WTC11 (cell line): ENCODE data around the gene APOBEC3F. TPM values are rescaled to one million over a fixed set of nuclear protein-coding genes. Genes with fewer than 3 reads are reported as not detected.

Experiments
- ATAC-seq: fragments of 200-7000 bp; cut with Tn5 transposase; 2 replicates; pipeline ENCODE4 v1.10.0; 2021; ENCODE audit warnings: mild to moderate bottlenecking, moderate library complexity
- CTCF ChIA-PET: fragments of 300-600 bp; sonication (Branson Sonifier 250); formaldehyde crosslinking; loops from one replicate; lab custom pipeline; 2021; ENCODE audit warnings: antibody characterized with exemption; lab: Charles Lee
- POLR2A ChIA-PET: fragments of 350-600 bp; sonication (Branson Sonifier 250); formaldehyde crosslinking; loops from one replicate; lab custom pipeline; 2021; ENCODE audit warnings: antibody characterized with exemption; lab: Charles Lee
- DNase-seq: peaks from one replicate; pipeline ENCODE4 v3.0.0; 2021; ENCODE audit warnings: low spot score
- H3K27ac Mint-ChIP-seq: 2 replicates; pipeline ENCODE4 v1.8.0; 2021; ENCODE audit warnings: mixed read lengths
- H3K27me3 Mint-ChIP-seq: 2 replicates; pipeline ENCODE4 v1.8.0; 2021; ENCODE audit warnings: low read depth, mild to moderate bottlenecking, moderate library complexity, mixed read lengths
- H3K36me3 Mint-ChIP-seq: 2 replicates; pipeline ENCODE4 v1.8.0; 2021; ENCODE audit warnings: mixed read lengths
- H3K4me1 Mint-ChIP-seq: 2 replicates; pipeline ENCODE4 v1.8.0; 2022; ENCODE audit warnings: mixed read lengths
- H3K4me3 Mint-ChIP-seq: 2 replicates; pipeline ENCODE4 v1.8.0; 2021; ENCODE audit warnings: mild to moderate bottlenecking, moderate library complexity, mixed read lengths
- H3K9me3 Mint-ChIP-seq: 2 replicates; pipeline ENCODE4 v1.8.0; 2021; ENCODE audit warnings: mixed read lengths
- CREB1 ChIP-seq: sonication (generic); formaldehyde crosslinking; IDR thresholded peaks from 2 replicates; pipeline ENCODE4 v1.8.0; 2023; ENCODE audit warnings: mild to moderate bottlenecking, missing genetic modification reagents
- CREM ChIP-seq: sonication (generic); formaldehyde crosslinking; IDR thresholded peaks from 2 replicates; pipeline ENCODE4 v1.8.1; 2022; ENCODE audit warnings: mild to moderate bottlenecking, missing genetic modification reagents, moderate library complexity
- ETV6 ChIP-seq: sonication (generic); formaldehyde crosslinking; IDR thresholded peaks from 2 replicates; pipeline ENCODE4 v1.8.1; 2022; ENCODE audit warnings: mild to moderate bottlenecking, missing genetic modification reagents
- GRHL2 ChIP-seq: fragments of 250-450 bp; sonication (Bioruptor Pico); IDR thresholded peaks from 2 replicates; pipeline ENCODE4 v1.8.0; 2022; ENCODE audit warnings: mild to moderate bottlenecking, moderate library complexity; ENCODE audit not compliant: insufficient replicate concordance, severe bottlenecking
- NFATC4 ChIP-seq: fragments of 250-450 bp; sonication (Bioruptor Pico); IDR thresholded peaks from 2 replicates; pipeline ENCODE4 v1.9.0; 2021; ENCODE audit warnings: mild to moderate bottlenecking
- OVOL2 ChIP-seq: fragments of 250-450 bp; sonication (Bioruptor Pico); IDR thresholded peaks from 2 replicates; pipeline ENCODE4 v1.9.0; 2021; ENCODE audit warnings: mild to moderate bottlenecking, borderline replicate concordance
- PRRX2 ChIP-seq: fragments of 250-450 bp; sonication (Bioruptor Pico); IDR thresholded peaks from 2 replicates; pipeline ENCODE4 v1.8.0; 2021; ENCODE audit warnings: mild to moderate bottlenecking
- RELA ChIP-seq: sonication (generic); formaldehyde crosslinking; IDR thresholded peaks from 2 replicates; pipeline ENCODE4 v1.8.1; 2022; ENCODE audit warnings: missing genetic modification reagents, mild to moderate bottlenecking, borderline replicate concordance
- SMAD4 ChIP-seq: sonication (generic); formaldehyde crosslinking; IDR thresholded peaks from 2 replicates; pipeline ENCODE4 v1.8.0; 2022; ENCODE audit warnings: mild to moderate bottlenecking, missing genetic modification reagents
- ZNF121 ChIP-seq: sonication (generic); formaldehyde crosslinking; IDR thresholded peaks from 2 replicates; pipeline ENCODE4 v1.8.0; 2023; ENCODE audit warnings: missing genetic modification reagents
- ZNF423 ChIP-seq: fragments of 250-450 bp; sonication (Bioruptor Pico); IDR thresholded peaks from 2 replicates; pipeline ENCODE4 v2.1.2; 2022; ENCODE audit warnings: mild to moderate bottlenecking, moderate library complexity
- total RNA-seq: library from RNA; stranded (reverse); gene quantifications from 3 replicates; pipeline ENCODE4 v1.2.3, GENCODE V29; 2021
- TF ChIP-seq, protein P1 (sequence below): fragments of 250-450 bp; sonication (Bioruptor Pico); IDR thresholded peaks from 2 replicates; pipeline ENCODE4 v1.9.0; 2021; ENCODE audit warnings: moderate library complexity, mild to moderate bottlenecking, inconsistent platforms, borderline replicate concordance
- TF ChIP-seq, protein P2 (sequence below): sonication (generic); formaldehyde crosslinking; IDR thresholded peaks from 2 replicates; pipeline ENCODE4 v1.8.1; 2022; ENCODE audit warnings: mild to moderate bottlenecking, missing genetic modification reagents, moderate library complexity, borderline replicate concordance
- TF ChIP-seq, protein P3 (sequence below): sonication (generic); formaldehyde crosslinking; IDR thresholded peaks from 2 replicates; pipeline ENCODE4 v1.8.1; 2023; ENCODE audit warnings: mild to moderate bottlenecking, missing genetic modification reagents
- TF ChIP-seq, protein P4 (sequence below): sonication (generic); formaldehyde crosslinking; IDR thresholded peaks from 2 replicates; pipeline ENCODE4 v1.8.0; 2023; ENCODE audit warnings: missing genetic modification reagents, mild to moderate bottlenecking, borderline replicate concordance
- TF ChIP-seq, protein P5 (sequence below): sonication (generic); formaldehyde crosslinking; IDR thresholded peaks from 2 replicates; pipeline ENCODE4 v1.8.1; 2023; ENCODE audit warnings: mild to moderate bottlenecking, missing genetic modification reagents, moderate library complexity
- TF ChIP-seq, protein P6 (sequence below): fragments of 250-450 bp; sonication (Bioruptor Pico); IDR thresholded peaks from 2 replicates; pipeline ENCODE4 v1.9.0; 2021; ENCODE audit warnings: mild to moderate bottlenecking

APOBEC3F gene
- total RNA-seq, 1 experiment from 2014 or later: 8.7 TPM

DNA sequence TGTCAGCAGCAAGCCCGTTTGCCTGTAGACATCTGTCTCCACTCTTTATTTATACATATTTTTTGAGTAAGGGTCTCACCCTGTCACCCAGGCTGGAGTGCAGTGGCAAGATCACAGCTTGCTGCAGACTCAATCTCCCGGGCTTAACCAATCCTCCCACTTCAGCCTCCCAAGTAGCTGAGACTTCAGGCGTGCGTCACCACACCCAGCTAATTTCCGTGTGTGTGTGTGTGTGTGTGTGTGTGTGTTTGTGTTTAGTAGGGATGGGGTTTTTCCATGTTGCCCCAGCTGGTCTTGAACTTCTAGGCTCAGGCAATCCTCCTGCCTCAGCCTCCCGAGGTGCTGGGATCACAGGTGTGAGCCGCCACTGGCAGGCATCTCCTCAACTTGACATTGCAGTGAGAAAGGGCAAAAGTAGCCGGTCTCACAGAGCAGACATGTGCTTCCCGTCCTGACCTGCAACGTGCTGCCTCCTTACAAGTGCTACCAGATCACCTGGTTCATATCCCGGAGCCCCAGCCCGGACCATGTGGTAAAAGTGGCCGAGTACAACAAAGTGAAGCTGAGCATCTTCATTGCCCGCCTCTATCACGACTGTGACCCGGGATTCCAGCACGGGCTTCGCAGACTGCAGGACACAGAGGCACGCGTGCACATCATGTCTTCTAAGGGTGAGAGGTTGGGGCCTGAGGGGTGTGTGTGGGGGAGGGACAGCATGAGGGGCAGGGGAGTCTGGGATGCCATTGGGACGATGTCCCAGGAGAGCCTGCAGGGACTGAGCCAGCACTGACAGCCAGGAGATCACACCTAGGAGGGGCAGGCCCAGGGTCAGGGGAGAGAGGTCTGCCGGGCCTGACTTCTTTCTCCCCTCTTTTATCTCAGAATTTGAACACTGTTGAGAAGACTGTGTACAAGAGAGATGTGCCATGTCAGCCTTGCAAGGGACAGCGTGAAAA, 50.7 kb downstream of the APOBEC3F start:
- TF ChIP-seq, protein P1, sequence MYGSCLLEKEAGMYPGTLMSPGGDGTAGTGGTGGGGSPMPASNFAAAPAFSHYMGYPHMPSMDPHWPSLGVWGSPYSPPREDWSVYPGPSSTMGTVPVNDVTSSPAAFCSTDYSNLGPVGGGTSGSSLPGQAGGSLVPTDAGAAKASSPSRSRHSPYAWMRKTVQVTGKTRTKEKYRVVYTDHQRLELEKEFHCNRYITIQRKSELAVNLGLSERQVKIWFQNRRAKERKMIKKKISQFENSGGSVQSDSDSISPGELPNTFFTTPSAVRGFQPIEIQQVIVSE (CRISPR knock-in tag): no peak
- TF ChIP-seq, protein P2, sequence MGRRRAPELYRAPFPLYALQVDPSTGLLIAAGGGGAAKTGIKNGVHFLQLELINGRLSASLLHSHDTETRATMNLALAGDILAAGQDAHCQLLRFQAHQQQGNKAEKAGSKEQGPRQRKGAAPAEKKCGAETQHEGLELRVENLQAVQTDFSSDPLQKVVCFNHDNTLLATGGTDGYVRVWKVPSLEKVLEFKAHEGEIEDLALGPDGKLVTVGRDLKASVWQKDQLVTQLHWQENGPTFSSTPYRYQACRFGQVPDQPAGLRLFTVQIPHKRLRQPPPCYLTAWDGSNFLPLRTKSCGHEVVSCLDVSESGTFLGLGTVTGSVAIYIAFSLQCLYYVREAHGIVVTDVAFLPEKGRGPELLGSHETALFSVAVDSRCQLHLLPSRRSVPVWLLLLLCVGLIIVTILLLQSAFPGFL (CRISPR knock-in tag): no peak
- TF ChIP-seq ZNF423: no peak
- TF ChIP-seq CREM: no peak
- TF ChIP-seq, protein P3, sequence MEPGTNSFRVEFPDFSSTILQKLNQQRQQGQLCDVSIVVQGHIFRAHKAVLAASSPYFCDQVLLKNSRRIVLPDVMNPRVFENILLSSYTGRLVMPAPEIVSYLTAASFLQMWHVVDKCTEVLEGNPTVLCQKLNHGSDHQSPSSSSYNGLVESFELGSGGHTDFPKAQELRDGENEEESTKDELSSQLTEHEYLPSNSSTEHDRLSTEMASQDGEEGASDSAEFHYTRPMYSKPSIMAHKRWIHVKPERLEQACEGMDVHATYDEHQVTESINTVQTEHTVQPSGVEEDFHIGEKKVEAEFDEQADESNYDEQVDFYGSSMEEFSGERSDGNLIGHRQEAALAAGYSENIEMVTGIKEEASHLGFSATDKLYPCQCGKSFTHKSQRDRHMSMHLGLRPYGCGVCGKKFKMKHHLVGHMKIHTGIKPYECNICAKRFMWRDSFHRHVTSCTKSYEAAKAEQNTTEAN (CRISPR knock-in tag): no peak
- TF ChIP-seq OVOL2 (CRISPR knock-in tag): no peak
- no peak for TF ChIP-seq ETV6
- no peak for TF ChIP-seq CREB1 (CRISPR knock-in tag)
- TF ChIP-seq RELA: no peak
- TF ChIP-seq SMAD4 (CRISPR knock-in tag): no peak
- no peak for TF ChIP-seq ZNF121 (CRISPR knock-in tag)
- TF ChIP-seq, protein P4, sequence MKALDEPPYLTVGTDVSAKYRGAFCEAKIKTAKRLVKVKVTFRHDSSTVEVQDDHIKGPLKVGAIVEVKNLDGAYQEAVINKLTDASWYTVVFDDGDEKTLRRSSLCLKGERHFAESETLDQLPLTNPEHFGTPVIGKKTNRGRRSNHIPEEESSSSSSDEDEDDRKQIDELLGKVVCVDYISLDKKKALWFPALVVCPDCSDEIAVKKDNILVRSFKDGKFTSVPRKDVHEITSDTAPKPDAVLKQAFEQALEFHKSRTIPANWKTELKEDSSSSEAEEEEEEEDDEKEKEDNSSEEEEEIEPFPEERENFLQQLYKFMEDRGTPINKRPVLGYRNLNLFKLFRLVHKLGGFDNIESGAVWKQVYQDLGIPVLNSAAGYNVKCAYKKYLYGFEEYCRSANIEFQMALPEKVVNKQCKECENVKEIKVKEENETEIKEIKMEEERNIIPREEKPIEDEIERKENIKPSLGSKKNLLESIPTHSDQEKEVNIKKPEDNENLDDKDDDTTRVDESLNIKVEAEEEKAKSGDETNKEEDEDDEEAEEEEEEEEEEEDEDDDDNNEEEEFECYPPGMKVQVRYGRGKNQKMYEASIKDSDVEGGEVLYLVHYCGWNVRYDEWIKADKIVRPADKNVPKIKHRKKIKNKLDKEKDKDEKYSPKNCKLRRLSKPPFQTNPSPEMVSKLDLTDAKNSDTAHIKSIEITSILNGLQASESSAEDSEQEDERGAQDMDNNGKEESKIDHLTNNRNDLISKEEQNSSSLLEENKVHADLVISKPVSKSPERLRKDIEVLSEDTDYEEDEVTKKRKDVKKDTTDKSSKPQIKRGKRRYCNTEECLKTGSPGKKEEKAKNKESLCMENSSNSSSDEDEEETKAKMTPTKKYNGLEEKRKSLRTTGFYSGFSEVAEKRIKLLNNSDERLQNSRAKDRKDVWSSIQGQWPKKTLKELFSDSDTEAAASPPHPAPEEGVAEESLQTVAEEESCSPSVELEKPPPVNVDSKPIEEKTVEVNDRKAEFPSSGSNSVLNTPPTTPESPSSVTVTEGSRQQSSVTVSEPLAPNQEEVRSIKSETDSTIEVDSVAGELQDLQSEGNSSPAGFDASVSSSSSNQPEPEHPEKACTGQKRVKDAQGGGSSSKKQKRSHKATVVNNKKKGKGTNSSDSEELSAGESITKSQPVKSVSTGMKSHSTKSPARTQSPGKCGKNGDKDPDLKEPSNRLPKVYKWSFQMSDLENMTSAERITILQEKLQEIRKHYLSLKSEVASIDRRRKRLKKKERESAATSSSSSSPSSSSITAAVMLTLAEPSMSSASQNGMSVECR (CRISPR knock-in tag): no peak
- TF ChIP-seq NFATC4 (CRISPR knock-in tag): no peak
- TF ChIP-seq, protein P5, sequence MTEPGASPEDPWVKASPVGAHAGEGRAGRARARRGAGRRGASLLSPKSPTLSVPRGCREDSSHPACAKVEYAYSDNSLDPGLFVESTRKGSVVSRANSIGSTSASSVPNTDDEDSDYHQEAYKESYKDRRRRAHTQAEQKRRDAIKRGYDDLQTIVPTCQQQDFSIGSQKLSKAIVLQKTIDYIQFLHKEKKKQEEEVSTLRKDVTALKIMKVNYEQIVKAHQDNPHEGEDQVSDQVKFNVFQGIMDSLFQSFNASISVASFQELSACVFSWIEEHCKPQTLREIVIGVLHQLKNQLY (CRISPR knock-in tag): no peak
- no peak for TF ChIP-seq PRRX2 (CRISPR knock-in tag)
- TF ChIP-seq GRHL2 (CRISPR knock-in tag): no peak
- TF ChIP-seq, protein P6, sequence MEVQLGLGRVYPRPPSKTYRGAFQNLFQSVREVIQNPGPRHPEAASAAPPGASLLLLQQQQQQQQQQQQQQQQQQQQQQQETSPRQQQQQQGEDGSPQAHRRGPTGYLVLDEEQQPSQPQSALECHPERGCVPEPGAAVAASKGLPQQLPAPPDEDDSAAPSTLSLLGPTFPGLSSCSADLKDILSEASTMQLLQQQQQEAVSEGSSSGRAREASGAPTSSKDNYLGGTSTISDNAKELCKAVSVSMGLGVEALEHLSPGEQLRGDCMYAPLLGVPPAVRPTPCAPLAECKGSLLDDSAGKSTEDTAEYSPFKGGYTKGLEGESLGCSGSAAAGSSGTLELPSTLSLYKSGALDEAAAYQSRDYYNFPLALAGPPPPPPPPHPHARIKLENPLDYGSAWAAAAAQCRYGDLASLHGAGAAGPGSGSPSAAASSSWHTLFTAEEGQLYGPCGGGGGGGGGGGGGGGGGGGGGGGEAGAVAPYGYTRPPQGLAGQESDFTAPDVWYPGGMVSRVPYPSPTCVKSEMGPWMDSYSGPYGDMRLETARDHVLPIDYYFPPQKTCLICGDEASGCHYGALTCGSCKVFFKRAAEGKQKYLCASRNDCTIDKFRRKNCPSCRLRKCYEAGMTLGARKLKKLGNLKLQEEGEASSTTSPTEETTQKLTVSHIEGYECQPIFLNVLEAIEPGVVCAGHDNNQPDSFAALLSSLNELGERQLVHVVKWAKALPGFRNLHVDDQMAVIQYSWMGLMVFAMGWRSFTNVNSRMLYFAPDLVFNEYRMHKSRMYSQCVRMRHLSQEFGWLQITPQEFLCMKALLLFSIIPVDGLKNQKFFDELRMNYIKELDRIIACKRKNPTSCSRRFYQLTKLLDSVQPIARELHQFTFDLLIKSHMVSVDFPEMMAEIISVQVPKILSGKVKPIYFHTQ: no peak
- no peak overlapping the region for H3K27ac Mint-ChIP-seq
- ChIA-PET CTCF (no interaction called here), POLR2A (no interaction called here)
- H3K4me3 Mint-ChIP-seq: no peak overlapping the region
- ATAC-seq (no peak), DNase-seq (no peak)
- peaks cover 20% of the 10 kb centered on the region for H3K4me1 Mint-ChIP-seq
- no peaks in the 10 kb centered on the region for H3K36me3 Mint-ChIP-seq
- H3K9me3 Mint-ChIP-seq: no peaks in the 10 kb centered on the region
- 0 out of 2 replicates have a peak, but pooled peaks cover 3% of the 10 kb centered on the region for H3K27me3 Mint-ChIP-seq
